Spleen (tissue), 11 donors: Measurements from ENCODE around the gene TSBP1. TPM values are rescaled to one million over a fixed set of nuclear protein-coding genes. Genes with fewer than 3 reads are reported as not detected.

Experiments
- DNase-seq: peaks from one replicate; pipeline ENCODE4 v3.0.0-alpha.2; 2020
- H3K27ac ChIP-seq, 8 donors: fragments of 200-600 bp; sonication (generic) in 7 of 8; 1 replicate in 4 of 8; 2 replicates in 4 of 8; pipeline versions ENCODE4 v1.5.0 to v1.8.0; 2016 to 2021; ENCODE audit warnings: inconsistent platforms in 4 of 8, mild to moderate bottlenecking in 4 of 8, moderate library complexity in 1 of 8
- H3K27me3 ChIP-seq, 7 donors: fragments of 200-600 bp; sonication (generic) in 6 of 7; replicated peaks in 1 of 7; 1 replicate in 4 of 7; 2 replicates in 3 of 7; pipeline versions ENCODE4 v1.5.0 to v1.8.0; 2016 to 2021; ENCODE audit warnings: inconsistent platforms in 3 of 7, mild to moderate bottlenecking in 1 of 7
- H3K36me3 ChIP-seq, 6 donors: fragments of 200-600 bp; sonication (generic) in 5 of 6; 1 replicate in 4 of 6; 2 replicates in 2 of 6; pipeline versions ENCODE4 v1.5.0 to v1.8.0; 2016 to 2021; ENCODE audit warnings: inconsistent platforms in 2 of 6
- H3K4me1 ChIP-seq, 6 donors: fragments of 200-600 bp; sonication (generic) in 5 of 6; 1 replicate in 3 of 6; 2 replicates in 3 of 6; pipeline versions ENCODE4 v1.5.0 to v1.8.0; 2016 to 2021; ENCODE audit warnings: inconsistent platforms in 3 of 6
- H3K4me3 ChIP-seq, 8 donors: fragments of 200-600 bp; sonication (generic) in 7 of 8; 1 replicate in 4 of 8; 2 replicates in 4 of 8; pipeline versions ENCODE4 v1.5.0 to v1.8.0; 2016 to 2021; ENCODE audit warnings: inconsistent platforms in 4 of 8, mild to moderate bottlenecking in 4 of 8, moderate library complexity in 2 of 8
- H3K9me3 ChIP-seq, 8 donors: fragments of 200-600 bp; sonication (generic) in 7 of 8; 1 replicate in 4 of 8; 2 replicates in 4 of 8; pipeline versions ENCODE4 v1.5.0 to v1.8.0; 2016 to 2021; ENCODE audit warnings: inconsistent platforms in 4 of 8
- CTCF ChIP-seq, 11 experiments: fragments of 200-600 bp in 7 of 11; fragments of 450-650 bp in 4 of 11; sonication (generic) in 4 of 11; IDR thresholded peaks in 8 of 11; conservative IDR thresholded peaks in 3 of 11; 1 replicate in 7 of 11; 2 replicates in 4 of 11; pipeline versions ENCODE4 v1.4.0 to v1.8.0; 2016 to 2021; ENCODE audit warnings: antibody characterized with exemption in 11 of 11, inconsistent platforms in 4 of 11, mild to moderate bottlenecking in 1 of 11
- POLR2A ChIP-seq, 3 donors: fragments of 450-650 bp; IDR thresholded peaks; one replicate each; pipeline ENCODE4 v1.5.1; 2017; ENCODE audit warnings: antibody characterized with exemption in 3 of 3, mild to moderate bottlenecking in 1 of 3
- POLR2AphosphoS5 ChIP-seq, 3 donors: sonication (generic); formaldehyde crosslinking; IDR thresholded peaks; one replicate each; pipeline ENCODE4 v1.5.1; 2017; ENCODE audit warnings: antibody characterized with exemption in 3 of 3
- WGBS, 5 donors: extraction: QIAGEN DNeasy Blood & Tissue Kit in 3 of 5; methylation state at CpG; one replicate each; pipeline versions ENCODE4 v1.1.5 to v1.1.7; 2013 to 2018; 5-methylcytosine and 5-hydroxymethylcytosine counted together
- intact Hi-C: fragments of 100-400 bp; cut with DNase I; formaldehyde crosslinking; loops from one replicate; pipeline ENCODE4 v1.15.0; 2023; ENCODE audit warnings: low total_unique reads
- polyA plus RNA-seq, 3 donors: library from polyadenylated mRNA; stranded (reverse); fragments of 200-250 nt; gene quantifications; one replicate each; pipeline ENCODE4 v1.2.1, GENCODE V29; 2013
- total RNA-seq, 7 donors: library from RNA; depleted of rRNA in 3 of 7; stranded (reverse); fragments of >200 nt in 3 of 7; fragmentation: NEBNext Ultra II Directional in 4 of 7; extraction: Animal tissue kit (Norgen Biotek cat#: 25700) in 4 of 7; gene quantifications; one replicate each; pipeline versions ENCODE4 v1.1.0 to v1.2.1, GENCODE V29; 2016 to 2021
- donor health status: healthy with polysubstance abuse.
- donor health status: DM: no; HTN: no; CAD: no; lungs with moderate emphysema.
- donor health status: DM: no; HTN: no; CAD: no.
- donor health status: Bipolar disorder and iron deficiency.
- donor health status: healthy.
- donor health status: DM: no; HTN: no; CAD: no.
- donor health status: DM: yes; HTN: yes; CAD: no.

TSBP1 gene
- total and polyA plus RNA-seq, 10 donors = not detected

- TF ChIP-seq CTCF (IDR thresholded peaks at IDR 0.05 in 8 of 11, conservative IDR thresholded peaks at IDR 0.05 in 3 of 11) (peak; percentile 91 to 97 (median 95)), POLR2AphosphoS5 (IDR thresholded peaks at IDR 0.05) (peak in 1 of 3 donors; percentile 33), POLR2A (IDR thresholded peaks at IDR 0.05) (no peak)
- Histone ChIP-seq H3K27ac (no peak overlapping the region), H3K4me1 (peaks cover 0 to 19% (median 14%) of the 10 kb centered on the region in 6 donors), H3K9me3 (no peaks in the 10 kb centered on the region), H3K4me3 (no peak overlapping the region), H3K36me3 (no peaks in the 10 kb centered on the region), H3K27me3 (peaks cover 0 to 59% (median 0%) of the 10 kb centered on the region in 7 donors)
- intact Hi-C loops = loop anchor here (5.0 to 10.0 kb wide), 2 partner anchors 169 to 374 kb away; no protein-coding TSS in a partner anchor
- DNase-seq = peak; percentile 95
- WGBS, 5 donors = 6 to 11% (median 7%) methylated on average over 11 of the region's 11 CpGs
Observed at GRCh38 chr6:32413427-32414047, 41.8 kb upstream of the TSBP1 start.

- H3K27me3 ChIP-seq = peaks cover 0 to 75% (median under 1%) of the 10 kb centered on the region in 7 donors
- TF ChIP-seq CTCF (IDR thresholded peaks at IDR 0.05 in 8 of 11, conservative IDR thresholded peaks at IDR 0.05 in 3 of 11) (no peak), POLR2A (IDR thresholded peaks at IDR 0.05) (no peak), POLR2AphosphoS5 (IDR thresholded peaks at IDR 0.05) (no peak)
Observed at GRCh38 chr6:32411566-32412327, 40.0 kb upstream of the TSBP1 start.

GRCh38 chr6:32410906-32411305 lies 39.2 kb upstream of the TSBP1 start:
- WGBS, 5 donors = 53 to 68% (median 58%) methylated on average over 5 of the region's 5 CpGs
- Histone ChIP-seq H3K4me1 (peaks cover 0 to 17% (median 11%) of the 10 kb centered on the region in 6 donors), H3K36me3 (no peaks in the 10 kb centered on the region), H3K9me3 (no peaks in the 10 kb centered on the region), H3K4me3 (no peak overlapping the region), H3K27ac (no peak overlapping the region), H3K27me3 (peaks cover 0 to 75% (median 8%) of the 10 kb centered on the region in 7 donors)
- intact Hi-C loops = loop anchor here (5.0 to 10.0 kb wide), 2 partner anchors 166 to 376 kb away; no protein-coding TSS in a partner anchor
- no peak for TF ChIP-seq POLR2AphosphoS5 (IDR thresholded peaks at IDR 0.05)
- TF ChIP-seq POLR2A (IDR thresholded peaks at IDR 0.05) = no peak
- no peak for TF ChIP-seq CTCF (IDR thresholded peaks at IDR 0.05 in 8 of 11, conservative IDR thresholded peaks at IDR 0.05 in 3 of 11)
- DNase-seq = no peak

More at GRCh38 chr6:32411566-32412327, 40.0 kb upstream of the TSBP1 start:
- no peaks in the 10 kb centered on the region for H3K9me3 ChIP-seq
- WGBS, 5 donors = 76 to 90% (median 88%) methylated on average over 9 of the region's 9 CpGs
- no peak overlapping the region for H3K27ac ChIP-seq
- H3K36me3 ChIP-seq = no peaks in the 10 kb centered on the region
- no peak for DNase-seq
- H3K4me3 ChIP-seq = no peak overlapping the region
- intact Hi-C loops = loop anchor here (5.0 to 10.0 kb wide), 2 partner anchors 167 to 376 kb away; no protein-coding TSS in a partner anchor
- H3K4me1 ChIP-seq = peaks cover 0 to 19% (median 14%) of the 10 kb centered on the region in 6 donors

GRCh38 chr6:32406857-32407256 lies 35.2 kb upstream of the TSBP1 start, which contains the start of gene BTNL2:
Gene BTNL2, minus strand, starts transcription at chr6:32407181. Its CDS starts 58 bp downstream, at chr6:32407123.
- no peaks in the 10 kb centered on the region for H3K36me3 ChIP-seq
- 72 to 87% (median 74%) methylated on average over 4 of the region's 4 CpGs for WGBS, 5 donors
- no peak within 1 kb of the TSS for H3K27ac ChIP-seq
- H3K4me3 ChIP-seq = no peak within 1 kb of the TSS
- no peaks in the 10 kb centered on the region for H3K9me3 ChIP-seq
- TF ChIP-seq CTCF (IDR thresholded peaks at IDR 0.05 in 8 of 11, conservative IDR thresholded peaks at IDR 0.05 in 3 of 11) = no peak
- TF ChIP-seq POLR2AphosphoS5 (IDR thresholded peaks at IDR 0.05) = no peak
- TF ChIP-seq POLR2A (IDR thresholded peaks at IDR 0.05) = no peak
- H3K4me1 ChIP-seq = no peaks in the 10 kb centered on the region
- peaks cover 0 to 72% (median 10%) of the 10 kb centered on the region in 7 donors for H3K27me3 ChIP-seq
- DNase-seq = no peak
- intact Hi-C loops = no loop called here
